IMR-90 (cell line): ENCODE measurements around the gene ACP4. TPM values are rescaled to one million over a fixed set of nuclear protein-coding genes. Genes with fewer than 3 reads are reported as not detected.

Source experiments
- ATAC-seq: fragments of 200-7000 bp; cut with Tn5 transposase; 2 replicates; pipeline ENCODE4 v1.9.1; 2020; ENCODE audit warnings: low read depth, mild to moderate bottlenecking, moderate library complexity
- BruUV-seq: library from RNA; stranded (reverse); fragments of 400-500 nt; replicated peaks from 2 replicates; lab custom pipeline; 2021; lab: Mats Ljungman, UMichigan
- CTCF ChIA-PET: fragments of 300-600 bp; formaldehyde crosslinking; extraction: SDS; loops from one replicate; lab custom pipeline; 2021; ENCODE audit warnings: antibody characterized with exemption; lab: Yijun Ruan, JAX
- POLR2A ChIA-PET: fragments of 300-600 bp; sonication (Branson Sonifier 250); formaldehyde crosslinking; loops from one replicate; lab custom pipeline; 2022; ENCODE audit warnings: antibody characterized with exemption; ENCODE audit not compliant: unreplicated experiment; lab: Charles Lee
- DNase-seq: peaks from one replicate; pipeline ENCODE4 v3.0.0; 2013
- H2AFZ ChIP-seq: replicated peaks from 2 replicates; pipeline ENCODE3; 2013; ENCODE audit warnings: low read length, mild to moderate bottlenecking; ENCODE audit not compliant: poor library complexity
- H2AK5ac ChIP-seq: 2 replicates; pipeline ENCODE4 v1.6.1; 2013; ENCODE audit warnings: low read depth, low read length, inconsistent platforms
- H2AK9ac ChIP-seq: replicated peaks from 2 replicates; pipeline ENCODE3; 2013; ENCODE audit warnings: mild to moderate bottlenecking, low read depth, low read length, moderate library complexity; ENCODE audit not compliant: poor library complexity
- H2BK120ac ChIP-seq: 2 replicates; pipeline ENCODE4 v1.6.1; 2013; ENCODE audit warnings: low read depth, low read length, inconsistent platforms
- H2BK15ac ChIP-seq: 3 replicates; pipeline ENCODE4 v1.6.1; 2013; ENCODE audit warnings: low read depth, low read length, inconsistent platforms
- H2BK20ac ChIP-seq: 2 replicates; pipeline ENCODE4 v1.6.1; 2013; ENCODE audit warnings: low read depth, mild to moderate bottlenecking, inconsistent platforms, low read length, moderate library complexity
- H2BK5ac ChIP-seq: 2 replicates; pipeline ENCODE4 v1.6.1; 2013; ENCODE audit warnings: mild to moderate bottlenecking, low read depth, low read length, inconsistent platforms; ENCODE audit not compliant: poor library complexity, severe bottlenecking
- H3K14ac ChIP-seq: replicated peaks from 2 replicates; pipeline ENCODE4 v1.6.1; 2013; ENCODE audit warnings: low read depth, low read length, inconsistent platforms
- H3K18ac ChIP-seq: 2 replicates; pipeline ENCODE4 v1.6.1; 2013; ENCODE audit warnings: low read depth, low read length, control low read depth
- H3K23ac ChIP-seq: 2 replicates; pipeline ENCODE4 v1.6.1; 2013; ENCODE audit warnings: low read depth, low read length, inconsistent platforms
- H3K27ac ChIP-seq: 2 replicates; pipeline ENCODE4 v1.5.1; 2013; ENCODE audit warnings: mild to moderate bottlenecking, control low read depth, low read length; ENCODE audit not compliant: insufficient read depth
- H3K27me3 ChIP-seq: 2 replicates; pipeline ENCODE4 v1.6.1; 2013; ENCODE audit warnings: low read length; ENCODE audit not compliant: control insufficient read depth, insufficient read depth
- H3K36me3 ChIP-seq: 2 replicates; pipeline ENCODE4 v1.6.1; 2013; ENCODE audit warnings: low read length, mixed read lengths; ENCODE audit not compliant: control insufficient read depth, insufficient read depth
- H3K4ac ChIP-seq: 2 replicates; pipeline ENCODE4 v1.6.1; 2013; ENCODE audit warnings: low read depth, low read length, inconsistent platforms
- H3K4me1 ChIP-seq: 2 replicates; pipeline ENCODE4 v1.6.1; 2013; ENCODE audit warnings: low read length, mixed read lengths; ENCODE audit not compliant: control insufficient read depth, insufficient read depth
- H3K4me2 ChIP-seq: 2 replicates; pipeline ENCODE4 v1.6.1; 2013; ENCODE audit warnings: low read depth, mild to moderate bottlenecking, control low read depth, low read length, moderate library complexity
- H3K4me3 ChIP-seq: 2 replicates; pipeline ENCODE4 v1.5.1; 2013; ENCODE audit warnings: low read depth, mild to moderate bottlenecking, control low read depth, low read length, moderate library complexity; ENCODE audit not compliant: insufficient read depth
- H3K56ac ChIP-seq: 2 replicates; pipeline ENCODE4 v1.6.1; 2013; ENCODE audit warnings: low read length, inconsistent platforms; ENCODE audit not compliant: insufficient read depth; ENCODE audit errors: extremely low read depth
- H3K79me1 ChIP-seq, 2 experiments: 2 replicates each; pipeline ENCODE4 v1.6.1; 2013; ENCODE audit warnings: low read length in 2 of 2, inconsistent platforms in 1 of 2, low read depth in 1 of 2
- H3K9ac ChIP-seq: 2 replicates; pipeline ENCODE4 v1.6.1; 2013; ENCODE audit warnings: low read depth, low read length, control low read depth
- H3K9me1 ChIP-seq: 2 replicates; pipeline ENCODE4 v1.6.1; 2013; ENCODE audit warnings: low read length, inconsistent platforms; ENCODE audit not compliant: insufficient read depth
- H3K9me3 ChIP-seq: 2 replicates; pipeline ENCODE4 v1.6.1; 2013; ENCODE audit warnings: low read length; ENCODE audit not compliant: control insufficient read depth, insufficient read depth
- H4K20me1 ChIP-seq: 2 replicates; pipeline ENCODE4 v1.6.1; 2013; ENCODE audit warnings: low read length, inconsistent platforms; ENCODE audit not compliant: insufficient read depth
- H4K5ac ChIP-seq: 2 replicates; pipeline ENCODE4 v1.6.1; 2013; ENCODE audit warnings: mild to moderate bottlenecking, low read depth, low read length, control low read depth
- H4K8ac ChIP-seq, 2 experiments: 2 replicates each; pipeline ENCODE4 v1.6.1; 2013; ENCODE audit warnings: low read depth in 2 of 2, low read length in 2 of 2, control low read depth in 1 of 2, inconsistent platforms in 1 of 2
- H4K91ac ChIP-seq: 2 replicates; pipeline ENCODE4 v1.6.1; 2013; ENCODE audit warnings: low read depth, low read length, inconsistent platforms; ENCODE audit not compliant: insufficient read depth
- CEBPB ChIP-seq: IDR thresholded peaks from 2 replicates; pipeline ENCODE4 v1.6.1; 2012; ENCODE audit warnings: low read depth, low read length, improper control_type of control experiment
- MAZ ChIP-seq: IDR thresholded peaks from 2 replicates; pipeline ENCODE4 v1.6.1; 2012; ENCODE audit warnings: low read depth, mild to moderate bottlenecking, low read length, improper control_type of control experiment, moderate library complexity, borderline replicate concordance
- NFE2L2 ChIP-seq: fragments of 150-350 bp; IDR thresholded peaks from 2 replicates; pipeline ENCODE4 v1.6.1; 2016; ENCODE audit warnings: low read depth, mild to moderate bottlenecking, low read length
- POLR2A ChIP-seq: IDR thresholded peaks from 2 replicates; pipeline ENCODE4 v1.6.1; 2012; ENCODE audit warnings: mild to moderate bottlenecking, low read depth, low read length
- RAD21 ChIP-seq: IDR thresholded peaks from 2 replicates; pipeline ENCODE4 v1.6.1; 2012; ENCODE audit warnings: low read length, improper control_type of control experiment
- RFX5 ChIP-seq: IDR thresholded peaks from 2 replicates; pipeline ENCODE4 v1.8.0; 2012; ENCODE audit warnings: low read depth, mild to moderate bottlenecking, low read length, moderate library complexity
- SMC3 ChIP-seq: fragments of 150-350 bp; IDR thresholded peaks from 2 replicates; pipeline ENCODE4 v1.6.1; 2016; ENCODE audit warnings: low read depth, mild to moderate bottlenecking, antibody characterized with exemption, low read length, moderate library complexity
- WGBS, 2 experiments: methylation state at CpG; one replicate each; pipeline versions ENCODE4 v1.1.5 to v1.1.7; 2013; ENCODE audit warnings: missing lambda C conversion rate in 2 of 2; ENCODE audit not compliant: insufficient read length in 1 of 2; ENCODE audit errors: extremely low coverage in 2 of 2; 5-methylcytosine and 5-hydroxymethylcytosine counted together
- dilution Hi-C: fragments of 300-500 bp; cut with HindIII; formaldehyde crosslinking; loops from one replicate; pipeline ENCODE4 v1.14.3; 2018; ENCODE audit warnings: low sequenced_read_pairs; ENCODE audit not compliant: unreplicated experiment
- in situ Hi-C: fragments of 300-500 bp; cut with MboI; formaldehyde crosslinking; loops from 3 replicates; pipeline ENCODE4 v1.14.3; 2019; ENCODE audit warnings: low sequenced_read_pairs, inconsistent platforms, mixed read lengths
- intact Hi-C: fragments of 100-400 bp; cut with micrococcal nuclease; formaldehyde crosslinking; loops from 2 replicates; pipeline ENCODE4 v1.10.0; 2022
- polyA plus RNA-seq, 3 experiments: library from polyadenylated mRNA; depleted of rRNA; stranded (reverse); fragments of >200 nt; gene quantifications; 2 replicates each; pipeline ENCODE4 v1.2.3, GENCODE V29; 2012; ENCODE audit warnings: low replicate concordance in 1 of 3
- total RNA-seq: library from RNA; depleted of rRNA; stranded (reverse); fragments of >200 nt; gene quantifications from 2 replicates; pipeline ENCODE4 v1.2.3, GENCODE V29; 2012

The ACP4 gene
- total and polyA plus RNA-seq, 2 of the 4 experiments (the other 2 are of a cell fraction) = not detected

GRCh38 chr19:50836543-50837195 lies 46.5 kb downstream of the ACP4 start:
- no TSS peak for BruUV-seq
- no peak overlapping the region for H2BK5ac ChIP-seq
- no peak overlapping the region for H2AK5ac ChIP-seq
- H3K4me1 ChIP-seq = no peaks in the 10 kb centered on the region
- H3K36me3 ChIP-seq = no peaks in the 10 kb centered on the region
- in situ Hi-C loops (no loop called here), intact Hi-C loops (no loop called here), dilution Hi-C loops (no loop called here)
- H2BK120ac ChIP-seq = no peak overlapping the region
- H2AFZ ChIP-seq = peak overlapping the region; percentile 94
- no peak overlapping the region for H2AK9ac ChIP-seq
- H3K4me2 ChIP-seq = no peak overlapping the region; the same call in 1 of the 2 replicates
- no peaks in the 10 kb centered on the region for H3K9me1 ChIP-seq
- no peak overlapping the region for H3K18ac ChIP-seq
- H2BK20ac ChIP-seq = no peak overlapping the region
- H4K8ac ChIP-seq = 0 out of 4 replicates have a peak overlapping the region, but pooled peaks of 1 of the 2 experiments have one; percentile 41
- DNase-seq = no peak
- no peak overlapping the region for H4K5ac ChIP-seq
- H3K9me3 ChIP-seq = no peaks in the 10 kb centered on the region
- H3K4ac ChIP-seq = no peak overlapping the region
- CTCF ChIA-PET = no interaction called here
- no peak overlapping the region for H3K14ac ChIP-seq
- TF ChIP-seq MAZ (no peak), RFX5 (no peak), SMC3 (no peak), NFE2L2 (no peak), CEBPB (no peak), RAD21 (no peak), POLR2A (no peak)
- no peaks in the 10 kb centered on the region for H4K20me1 ChIP-seq
- H3K56ac ChIP-seq = no peak overlapping the region
- no peak overlapping the region for H3K4me3 ChIP-seq
- no peaks in the 10 kb centered on the region for H3K79me1 ChIP-seq
- ATAC-seq = no peak
- H3K9ac ChIP-seq = no peak overlapping the region
- H4K91ac ChIP-seq = no peak overlapping the region
- H3K23ac ChIP-seq = no peak overlapping the region
- POLR2A ChIA-PET = no interaction called here
- 29% methylated on average over 7 of the region's 19 CpGs; no CpG with 5 or more reads in 1 of the 2 experiments for WGBS, 2 experiments
- no peak overlapping the region for H2BK15ac ChIP-seq
- H3K27me3 ChIP-seq = no peaks in the 10 kb centered on the region
- H3K27ac ChIP-seq = no peak overlapping the region
